SHP77 treated with DMSO at 0.1 percent for 48 hours (cell line): ENCODE data around the gene PDCD11.
"Not testable (repeated sequence)": the region's sequence is repeated elsewhere in the genome, so short reads cannot be mapped to it uniquely, and the experiment has no call there.

Source experiments
- DNase-seq: peaks from one replicate; lab custom pipeline; 2025; lab: John Stamatoyannopoulos, UW

PDCD11 gene

GRCh38 chr10:103396067-103396788 is at the start of gene PDCD11, which contains the start of gene ATP5MK:
TSS of gene PDCD11 (plus strand) at chr10:103396626. CDS start at chr10:103398427, 1,801 bp downstream.
TSS of gene ATP5MK (minus strand) at chr10:103396475. CDS start at chr10:103392457, 4,018 bp downstream.
- peak; percentile 97 for DNase-seq

- no peak for DNase-seq
Measured at GRCh38 chr10:103350175-103350516, 46.3 kb upstream of the PDCD11 start.

GRCh38 chr10:103350517-103351260 is 45.7 kb upstream of the PDCD11 start, which contains the start of gene PCGF6:
TSS of gene PCGF6 (minus strand) at chr10:103351140. CDS start at chr10:103351066, 74 bp downstream.
- DNase-seq: peak; percentile 73

GRCh38 chr10:103353281-103353680 is 43.1 kb upstream of the PDCD11 start:
- DNase-seq: no peak

- DNase-seq: not testable (repeated sequence)
Measured at GRCh38 chr10:103354567-103354966, 41.9 kb upstream of the PDCD11 start.

GRCh38 chr10:103355906-103356599 is 40.4 kb upstream of the PDCD11 start:
- DNase-seq: no peak

GRCh38 chr10:103359493-103359892 is 36.9 kb upstream of the PDCD11 start:
- not testable (repeated sequence) for DNase-seq

- not testable (repeated sequence) for DNase-seq
Measured at GRCh38 chr10:103360791-103361190, 35.6 kb upstream of the PDCD11 start.

GRCh38 chr10:103367379-103367781 is 29.0 kb upstream of the PDCD11 start:
- DNase-seq: no peak

- peak; percentile 90 for DNase-seq
Measured at GRCh38 chr10:103367782-103368518, 28.5 kb upstream of the PDCD11 start, which contains the start of gene TAF5. TSS of gene TAF5 (plus strand) at chr10:103367976. CDS start at chr10:103367990, 14 bp downstream.

- no peak for DNase-seq
Measured at GRCh38 chr10:103373544-103373943, 22.9 kb upstream of the PDCD11 start.

- no peak for DNase-seq
Measured at GRCh38 chr10:103374263-103374662, 22.2 kb upstream of the PDCD11 start.

GRCh38 chr10:103382769-103383168 is 13.7 kb upstream of the PDCD11 start:
- no peak for DNase-seq

- DNase-seq: no peak
Measured at GRCh38 chr10:103394180-103394579, 2.2 kb upstream of the PDCD11 start.

GRCh38 chr10:103395754-103396066 is 716 bp upstream of the PDCD11 start:
- DNase-seq: no peak

GRCh38 chr10:103396789-103397087 is 312 bp downstream of the PDCD11 start:
- no peak for DNase-seq

GRCh38 chr10:103397191-103397825 is 882 bp downstream of the PDCD11 start:
- DNase-seq: no peak

- no peak for DNase-seq
Measured at GRCh38 chr10:103413564-103413963, 17.1 kb downstream of the PDCD11 start.

GRCh38 chr10:103415581-103415980 is 19.2 kb downstream of the PDCD11 start:
- DNase-seq: no peak

- DNase-seq: no peak
Measured at GRCh38 chr10:103416436-103417147, 20.2 kb downstream of the PDCD11 start.

- DNase-seq: not testable (repeated sequence)
Measured at GRCh38 chr10:103417148-103417469, 20.7 kb downstream of the PDCD11 start.
